Spleen (tissue), 11 donors: Measurements from ENCODE around the gene LHB. TPM values are rescaled to one million over a fixed set of nuclear protein-coding genes. Genes with fewer than 3 reads are reported as not detected.
"Not testable (repeated sequence)": the region's sequence is repeated elsewhere in the genome, so short reads cannot be mapped to it uniquely, and the experiment has no call there.

Source experiments
- DNase-seq: peaks from one replicate; pipeline ENCODE4 v3.0.0-alpha.2; 2020
- H3K27ac ChIP-seq, 8 donors: fragments of 200-600 bp; sonication (generic) in 7 of 8; 1 replicate in 4 of 8; 2 replicates in 4 of 8; pipeline versions ENCODE4 v1.5.0 to v1.8.0; 2016 to 2021; ENCODE audit warnings: inconsistent platforms in 4 of 8, mild to moderate bottlenecking in 4 of 8, moderate library complexity in 1 of 8
- H3K27me3 ChIP-seq, 7 donors: fragments of 200-600 bp; sonication (generic) in 6 of 7; replicated peaks in 1 of 7; 1 replicate in 4 of 7; 2 replicates in 3 of 7; pipeline versions ENCODE4 v1.5.0 to v1.8.0; 2016 to 2021; ENCODE audit warnings: inconsistent platforms in 3 of 7, mild to moderate bottlenecking in 1 of 7
- H3K36me3 ChIP-seq, 6 donors: fragments of 200-600 bp; sonication (generic) in 5 of 6; 1 replicate in 4 of 6; 2 replicates in 2 of 6; pipeline versions ENCODE4 v1.5.0 to v1.8.0; 2016 to 2021; ENCODE audit warnings: inconsistent platforms in 2 of 6
- H3K4me1 ChIP-seq, 6 donors: fragments of 200-600 bp; sonication (generic) in 5 of 6; 1 replicate in 3 of 6; 2 replicates in 3 of 6; pipeline versions ENCODE4 v1.5.0 to v1.8.0; 2016 to 2021; ENCODE audit warnings: inconsistent platforms in 3 of 6
- H3K4me3 ChIP-seq, 8 donors: fragments of 200-600 bp; sonication (generic) in 7 of 8; 1 replicate in 4 of 8; 2 replicates in 4 of 8; pipeline versions ENCODE4 v1.5.0 to v1.8.0; 2016 to 2021; ENCODE audit warnings: inconsistent platforms in 4 of 8, mild to moderate bottlenecking in 4 of 8, moderate library complexity in 2 of 8
- H3K9me3 ChIP-seq, 8 donors: fragments of 200-600 bp; sonication (generic) in 7 of 8; 1 replicate in 4 of 8; 2 replicates in 4 of 8; pipeline versions ENCODE4 v1.5.0 to v1.8.0; 2016 to 2021; ENCODE audit warnings: inconsistent platforms in 4 of 8
- POLR2A ChIP-seq, 3 donors: fragments of 450-650 bp; IDR thresholded peaks; one replicate each; pipeline ENCODE4 v1.5.1; 2017; ENCODE audit warnings: antibody characterized with exemption in 3 of 3, mild to moderate bottlenecking in 1 of 3
- POLR2AphosphoS5 ChIP-seq, 3 donors: sonication (generic); formaldehyde crosslinking; IDR thresholded peaks; one replicate each; pipeline ENCODE4 v1.5.1; 2017; ENCODE audit warnings: antibody characterized with exemption in 3 of 3
- WGBS, 5 donors: extraction: QIAGEN DNeasy Blood & Tissue Kit in 3 of 5; methylation state at CpG; one replicate each; pipeline versions ENCODE4 v1.1.5 to v1.1.7; 2013 to 2018; 5-methylcytosine and 5-hydroxymethylcytosine counted together
- intact Hi-C: fragments of 100-400 bp; cut with DNase I; formaldehyde crosslinking; loops from one replicate; pipeline ENCODE4 v1.15.0; 2023; ENCODE audit warnings: low total_unique reads
- polyA plus RNA-seq, 3 donors: library from polyadenylated mRNA; stranded (reverse); fragments of 200-250 nt; gene quantifications; one replicate each; pipeline ENCODE4 v1.2.1, GENCODE V29; 2013
- total RNA-seq, 7 donors: library from RNA; depleted of rRNA in 3 of 7; stranded (reverse); fragments of >200 nt in 3 of 7; fragmentation: NEBNext Ultra II Directional in 4 of 7; extraction: Animal tissue kit (Norgen Biotek cat#: 25700) in 4 of 7; gene quantifications; one replicate each; pipeline versions ENCODE4 v1.1.0 to v1.2.1, GENCODE V29; 2016 to 2021
- TF ChIP-seq, protein P1 (sequence below), 11 experiments: fragments of 200-600 bp in 7 of 11; fragments of 450-650 bp in 4 of 11; sonication (generic) in 4 of 11; IDR thresholded peaks in 8 of 11; conservative IDR thresholded peaks in 3 of 11; 1 replicate in 7 of 11; 2 replicates in 4 of 11; pipeline versions ENCODE4 v1.4.0 to v1.8.0; 2016 to 2021; ENCODE audit warnings: antibody characterized with exemption in 11 of 11, inconsistent platforms in 4 of 11, mild to moderate bottlenecking in 1 of 11
- donor health status: healthy with polysubstance abuse.
- donor health status: DM: no; HTN: no; CAD: no; lungs with moderate emphysema.
- donor health status: DM: no; HTN: no; CAD: no.
- donor health status: Bipolar disorder and iron deficiency.
- donor health status: healthy.
- donor health status: DM: no; HTN: no; CAD: no.
- donor health status: DM: yes; HTN: yes; CAD: no.

Gene LHB
- total and polyA plus RNA-seq, 10 donors: 0.50 to 1.5 (median 1.1) TPM; not detected in 6

DNA sequence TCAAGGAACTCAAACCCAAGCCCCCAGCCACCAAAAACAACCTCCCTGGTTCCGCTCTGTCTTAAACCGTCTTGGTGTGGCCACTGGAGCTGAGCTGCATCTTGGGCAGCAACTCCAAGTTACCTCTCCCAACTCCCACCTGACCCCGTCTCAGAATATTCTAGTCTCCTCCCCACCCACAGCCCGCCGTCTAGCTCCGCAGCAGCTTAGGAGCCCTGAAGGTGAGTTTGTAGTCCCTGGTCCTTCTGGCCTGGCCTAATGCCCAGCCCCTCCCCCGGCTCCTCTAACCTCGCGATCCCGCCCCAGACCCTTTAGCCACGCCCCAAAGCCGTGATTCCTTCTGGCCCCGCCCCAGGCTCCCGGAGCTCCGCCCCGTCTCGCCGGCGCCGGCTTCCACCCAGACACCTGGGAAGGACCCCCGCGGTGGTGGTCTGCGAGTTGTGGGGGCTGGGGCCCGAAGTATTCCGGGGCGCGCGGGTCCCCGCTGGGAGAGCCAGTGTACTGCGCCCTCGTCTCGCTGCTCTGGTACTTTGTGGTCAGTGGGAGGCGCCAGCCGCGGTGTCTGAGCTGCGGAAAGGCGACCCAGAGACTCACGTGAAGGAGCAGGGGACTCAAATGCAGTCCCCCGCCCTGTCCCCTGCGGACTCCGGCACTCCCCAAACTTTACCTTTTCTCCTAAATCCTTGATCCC is 2.5 kb upstream of the LHB start:
- Histone ChIP-seq H3K27me3 (peaks cover 0 to 34% (median 7%) of the 10 kb centered on the region in 7 donors), H3K4me3 (peak overlapping the region; percentile 22 to 77 (median 52)), H3K9me3 (no peaks in the 10 kb centered on the region), H3K4me1 (peaks cover 4 to 32% (median 25%) of the 10 kb centered on the region in 6 donors), H3K36me3 (peaks cover 0 to 21% (median 18%) of the 10 kb centered on the region in 6 donors), H3K27ac (no peak overlapping the region)
- WGBS, 5 donors: 7 to 44% (median 19%) methylated on average over 19 to 41 of the region's 41 CpGs
- TF ChIP-seq POLR2AphosphoS5 (IDR thresholded peaks at IDR 0.05) (peak in 1 of 3 donors; percentile 22), POLR2A (IDR thresholded peaks at IDR 0.05) (no peak)
- TF ChIP-seq, protein P1, sequence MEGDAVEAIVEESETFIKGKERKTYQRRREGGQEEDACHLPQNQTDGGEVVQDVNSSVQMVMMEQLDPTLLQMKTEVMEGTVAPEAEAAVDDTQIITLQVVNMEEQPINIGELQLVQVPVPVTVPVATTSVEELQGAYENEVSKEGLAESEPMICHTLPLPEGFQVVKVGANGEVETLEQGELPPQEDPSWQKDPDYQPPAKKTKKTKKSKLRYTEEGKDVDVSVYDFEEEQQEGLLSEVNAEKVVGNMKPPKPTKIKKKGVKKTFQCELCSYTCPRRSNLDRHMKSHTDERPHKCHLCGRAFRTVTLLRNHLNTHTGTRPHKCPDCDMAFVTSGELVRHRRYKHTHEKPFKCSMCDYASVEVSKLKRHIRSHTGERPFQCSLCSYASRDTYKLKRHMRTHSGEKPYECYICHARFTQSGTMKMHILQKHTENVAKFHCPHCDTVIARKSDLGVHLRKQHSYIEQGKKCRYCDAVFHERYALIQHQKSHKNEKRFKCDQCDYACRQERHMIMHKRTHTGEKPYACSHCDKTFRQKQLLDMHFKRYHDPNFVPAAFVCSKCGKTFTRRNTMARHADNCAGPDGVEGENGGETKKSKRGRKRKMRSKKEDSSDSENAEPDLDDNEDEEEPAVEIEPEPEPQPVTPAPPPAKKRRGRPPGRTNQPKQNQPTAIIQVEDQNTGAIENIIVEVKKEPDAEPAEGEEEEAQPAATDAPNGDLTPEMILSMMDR (IDR thresholded peaks at IDR 0.05 in 8 of 11, conservative IDR thresholded peaks at IDR 0.05 in 3 of 11): no peak
- DNase-seq: peak; percentile 88
- intact Hi-C loops: no loop called here

DNA sequence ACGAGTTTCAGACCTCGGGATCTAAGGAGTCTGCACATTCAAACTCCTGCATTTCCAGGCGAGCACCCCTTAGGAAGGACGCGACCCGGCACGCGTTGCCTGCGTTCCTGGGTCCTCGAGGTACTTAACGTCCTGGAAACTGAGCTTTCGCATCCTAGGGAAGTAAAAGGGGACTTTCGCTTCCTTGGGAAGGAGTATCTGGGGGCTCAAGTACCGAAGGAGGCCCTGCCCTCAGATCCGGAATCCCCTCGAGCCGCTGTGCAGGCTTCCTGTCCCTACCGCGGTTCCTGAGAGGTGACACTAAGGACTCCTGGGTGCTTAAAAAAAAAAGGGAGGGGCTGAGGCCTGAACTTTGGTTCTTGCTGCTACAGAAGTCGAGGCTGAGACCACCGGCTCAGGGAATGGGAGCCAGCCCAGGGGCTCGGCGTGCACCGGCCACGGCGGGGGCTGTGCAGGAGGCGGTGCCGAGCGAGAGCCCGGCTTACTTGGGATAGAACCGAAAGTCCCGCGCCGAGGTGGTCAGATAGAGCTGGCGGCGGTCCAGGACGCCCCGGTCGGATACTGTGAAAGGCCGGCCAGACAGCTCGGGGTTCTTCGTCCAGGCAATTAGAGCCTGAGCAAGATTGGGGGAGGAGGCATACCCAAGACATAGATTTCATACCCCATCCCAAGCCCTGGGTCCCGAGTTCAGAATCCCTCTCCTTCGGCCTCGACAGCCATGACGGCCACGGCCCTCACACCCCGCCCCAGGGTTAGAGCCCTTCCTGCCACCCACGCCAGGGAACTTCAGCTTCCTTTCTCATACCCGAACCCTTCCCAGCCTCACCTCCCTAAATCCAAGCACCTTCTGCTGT is 1.7 kb upstream of the LHB start:
- Histone ChIP-seq H3K27ac (peak overlapping the region in 3 of 8 donors; percentile 47 to 59 (median 56)), H3K27me3 (peaks cover 0 to 34% (median 7%) of the 10 kb centered on the region in 7 donors), H3K36me3 (peaks cover 0 to 29% (median 20%) of the 10 kb centered on the region in 6 donors), H3K4me3 (peak overlapping the region; percentile 43 to 77 (median 52)), H3K4me1 (peaks cover 4 to 32% (median 25%) of the 10 kb centered on the region in 6 donors)
- intact Hi-C loops, H3K9me3 ChIP-seq: not testable (repeated sequence)
- WGBS, 5 donors: 2 to 6% (median 3%) methylated on average over 48 to 50 of the region's 50 CpGs
- DNase-seq: peak; percentile 76

DNA sequence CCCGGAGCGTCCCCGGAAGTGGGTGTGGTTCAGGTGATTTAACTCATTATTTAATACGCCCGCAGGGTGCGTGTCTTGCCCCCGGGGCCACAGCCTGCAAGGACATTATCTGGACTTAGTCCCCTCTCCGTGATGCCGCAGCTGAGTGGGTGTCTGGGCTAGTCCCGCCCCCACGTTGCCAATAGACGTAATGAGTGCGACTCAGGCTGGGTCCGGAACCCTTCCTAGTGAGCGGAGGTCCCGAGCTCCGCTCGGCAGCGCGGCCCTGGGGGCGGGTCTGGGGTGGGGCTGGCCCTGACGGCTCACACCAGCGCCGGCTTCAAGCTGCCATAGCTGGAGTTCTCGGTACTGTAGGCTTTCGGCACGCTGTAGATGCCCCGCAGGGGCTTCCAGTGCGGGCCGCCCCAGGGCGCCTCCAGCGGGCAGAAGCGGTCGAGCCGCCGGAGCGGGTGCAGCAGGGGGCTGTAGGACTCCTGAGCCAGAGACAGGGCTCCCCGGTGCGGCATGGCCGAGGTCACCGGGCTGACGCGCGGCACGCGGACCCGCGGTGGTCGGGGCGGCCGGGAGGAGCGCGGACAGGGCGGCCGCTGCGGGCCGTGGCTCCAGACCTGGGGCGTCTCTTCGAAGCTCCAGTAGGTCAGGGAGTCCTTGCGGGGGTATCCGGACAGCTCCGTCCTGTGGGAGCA is 918 bp upstream of the LHB start:
- H3K27ac ChIP-seq: peak overlapping the region in 7 of 8 donors; percentile 9 to 59 (median 44)
- H3K9me3 ChIP-seq: no peaks in the 10 kb centered on the region
- WGBS, 5 donors: 0 to 2% (median 1%) methylated on average over 16 to 62 of the region's 62 CpGs
- H3K36me3 ChIP-seq: peaks cover 0 to 37% (median 20%) of the 10 kb centered on the region in 6 donors
- TF ChIP-seq, protein P1 (IDR thresholded peaks at IDR 0.05 in 8 of 11, conservative IDR thresholded peaks at IDR 0.05 in 3 of 11): peak in 7 of 11 experiments; percentile 38 to 76 (median 63)
- TF ChIP-seq POLR2A (IDR thresholded peaks at IDR 0.05) (no peak), POLR2AphosphoS5 (IDR thresholded peaks at IDR 0.05) (peak; percentile 33 to 72 (median 64))
- peak overlapping the region; percentile 43 to 77 (median 52) for H3K4me3 ChIP-seq
- peaks cover 4 to 32% (median 25%) of the 10 kb centered on the region in 6 donors for H3K4me1 ChIP-seq
- peak; percentile 90 for DNase-seq
- intact Hi-C loops: no loop called here
- H3K27me3 ChIP-seq: peaks cover 0 to 34% (median 7%) of the 10 kb centered on the region in 7 donors

DNA sequence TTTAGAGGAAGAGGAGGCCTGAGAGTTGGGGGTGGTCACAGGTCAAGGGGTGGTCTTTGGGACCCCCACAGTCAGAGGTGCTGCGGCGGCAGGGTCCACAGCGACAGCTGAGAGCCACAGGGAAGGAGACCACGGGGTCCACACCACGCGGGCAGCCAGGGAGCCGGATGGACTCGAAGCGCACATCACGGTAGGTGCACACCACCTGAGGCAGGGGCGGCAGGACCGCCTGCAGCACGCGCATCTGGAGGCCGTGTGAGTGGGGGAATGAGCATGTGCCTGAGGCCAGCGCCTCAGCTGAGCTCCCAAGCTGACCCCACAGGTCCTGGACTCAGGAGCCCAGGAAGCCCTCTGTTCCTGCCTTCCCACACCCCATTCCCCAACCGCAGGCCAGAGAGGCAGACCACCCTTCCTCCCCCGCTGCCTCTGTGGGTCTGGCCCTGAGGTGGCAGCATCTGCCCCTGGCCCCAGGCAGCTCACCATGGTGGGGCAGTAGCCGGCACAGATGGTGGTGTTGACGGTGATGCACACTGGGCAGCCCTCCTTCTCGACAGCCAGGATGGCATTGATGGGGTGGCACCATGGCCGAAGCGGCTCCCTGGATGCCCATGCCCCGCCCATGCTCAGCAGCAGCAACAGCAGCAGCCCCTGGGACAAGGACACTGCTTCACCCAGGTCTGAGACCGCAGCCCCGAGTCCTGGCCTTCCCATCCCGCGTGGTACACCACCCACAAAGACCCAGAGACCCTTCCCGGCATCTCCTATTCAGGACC is 638 bp downstream of the LHB start:
- no peak for DNase-seq

More for the DNA sequence above, 638 bp downstream of the LHB start:
- Histone ChIP-seq H3K27ac (no peak overlapping the region), H3K4me1 (peaks cover 4 to 32% (median 25%) of the 10 kb centered on the region in 6 donors), H3K27me3 (peaks cover 0 to 34% (median 7%) of the 10 kb centered on the region in 7 donors), H3K4me3 (no peak overlapping the region), H3K36me3 (peaks cover 0 to 52% (median 31%) of the 10 kb centered on the region in 6 donors), H3K9me3 (no peaks in the 10 kb centered on the region)
- WGBS, 5 donors: 87 to 98% (median 92%) methylated on average over 21 to 29 of the region's 29 CpGs
- TF ChIP-seq POLR2A (IDR thresholded peaks at IDR 0.05) (no peak), POLR2AphosphoS5 (IDR thresholded peaks at IDR 0.05) (peak in 1 of 3 donors; percentile 38)
- TF ChIP-seq, protein P1 (IDR thresholded peaks at IDR 0.05 in 8 of 11, conservative IDR thresholded peaks at IDR 0.05 in 3 of 11): no peak
- intact Hi-C loops: no loop called here
